Measurements from ENCODE around the gene PAK5.

PAK5 gene

DNA sequence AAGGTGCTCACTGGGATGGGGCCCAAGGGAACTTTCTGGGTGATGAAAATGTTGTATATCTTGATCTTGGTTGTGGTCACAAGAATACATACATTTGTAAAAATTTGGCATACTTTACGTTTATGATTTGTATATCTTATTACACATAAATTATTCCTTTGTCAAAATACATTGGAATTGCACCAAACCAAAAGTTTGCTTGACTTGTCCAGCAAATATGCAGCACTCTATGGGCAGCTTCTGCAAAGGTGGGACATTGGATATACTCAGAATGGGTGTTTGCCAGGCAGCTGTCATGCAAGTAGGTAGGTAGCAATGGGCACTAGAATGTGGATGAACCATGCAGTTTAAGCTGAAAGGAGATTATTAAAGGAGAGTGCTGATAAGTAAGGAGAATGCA, 246.5 kb downstream of the PAK5 start:
- DNase-seq (ENCODE audit: low spot score) = no peak
- no peak for TF ChIP-seq CTCF (IDR thresholded peaks at IDR 0.05; ENCODE audit: extremely low read depth, missing control alignments)

GRCh38 chr20:9591080-9591479, 247.8 kb downstream of the PAK5 start:
- no peak for DNase-seq (ENCODE audit: low spot score)
- no peak for TF ChIP-seq CTCF (IDR thresholded peaks at IDR 0.05; ENCODE audit: extremely low read depth, missing control alignments)

DNA sequence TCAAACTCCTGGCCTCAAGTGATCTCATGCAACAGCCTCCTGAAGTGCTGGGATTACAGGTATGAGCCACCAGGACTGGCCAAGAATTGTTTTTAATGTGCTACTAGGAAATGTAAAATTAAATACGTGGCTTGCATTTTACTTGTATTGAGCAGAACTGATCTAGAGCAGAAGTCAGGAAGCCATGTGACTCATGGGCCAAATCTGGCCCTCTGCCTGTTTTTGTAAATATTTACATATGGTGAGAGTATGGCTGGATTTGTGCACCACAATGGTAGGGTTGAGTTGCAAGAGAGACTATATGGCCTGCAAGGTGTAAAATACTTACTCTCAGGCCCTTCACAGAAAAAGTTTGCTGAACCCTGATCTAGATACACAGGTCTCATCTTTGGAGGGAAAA, 248.7 kb downstream of the PAK5 start:
- TF ChIP-seq CTCF (IDR thresholded peaks at IDR 0.05; ENCODE audit: extremely low read depth, missing control alignments) = no peak

GRCh38 chr20:9588706-9589105, 250.2 kb downstream of the PAK5 start:
- DNase-seq (ENCODE audit: low spot score) = no peak

More for the DNA sequence above, 248.7 kb downstream of the PAK5 start:
- no peak for DNase-seq (ENCODE audit: low spot score)

DNA sequence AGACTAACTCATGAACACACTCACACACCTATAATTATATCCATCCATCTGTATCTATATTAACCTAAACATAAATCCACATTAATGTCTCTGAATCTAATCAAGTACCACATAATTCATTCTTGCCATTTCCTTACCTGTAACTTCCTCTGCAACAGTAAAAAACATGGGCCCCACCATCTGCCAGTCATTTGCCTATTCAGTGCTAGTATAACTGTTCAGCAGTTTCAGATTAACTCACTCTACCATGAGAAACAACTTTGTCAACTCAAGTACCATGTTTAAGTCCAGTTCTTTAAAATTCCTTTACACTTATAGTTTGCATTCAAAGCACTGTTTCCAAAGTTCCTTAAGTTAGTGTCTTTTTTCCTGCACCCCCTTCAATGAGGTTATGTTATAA, 255.7 kb downstream of the PAK5 start:
- no peak for DNase-seq (ENCODE audit: low spot score)
- TF ChIP-seq CTCF (IDR thresholded peaks at IDR 0.05; ENCODE audit: extremely low read depth, missing control alignments) = no peak

More at GRCh38 chr20:9588706-9589105, 250.2 kb downstream of the PAK5 start:
- TF ChIP-seq CTCF (IDR thresholded peaks at IDR 0.05; ENCODE audit: extremely low read depth, missing control alignments) = no peak

GRCh38 chr20:9582137-9582536, 256.7 kb downstream of the PAK5 start:
- no peak for DNase-seq (ENCODE audit: low spot score)
- no peak for TF ChIP-seq CTCF (IDR thresholded peaks at IDR 0.05; ENCODE audit: extremely low read depth, missing control alignments)

GRCh38 chr20:9581509-9581908, 257.4 kb downstream of the PAK5 start:
- TF ChIP-seq CTCF (IDR thresholded peaks at IDR 0.05; ENCODE audit: extremely low read depth, missing control alignments) = no peak
- DNase-seq (ENCODE audit: low spot score) = no peak
